ENCODE results near the gene SPDYA.

DNA sequence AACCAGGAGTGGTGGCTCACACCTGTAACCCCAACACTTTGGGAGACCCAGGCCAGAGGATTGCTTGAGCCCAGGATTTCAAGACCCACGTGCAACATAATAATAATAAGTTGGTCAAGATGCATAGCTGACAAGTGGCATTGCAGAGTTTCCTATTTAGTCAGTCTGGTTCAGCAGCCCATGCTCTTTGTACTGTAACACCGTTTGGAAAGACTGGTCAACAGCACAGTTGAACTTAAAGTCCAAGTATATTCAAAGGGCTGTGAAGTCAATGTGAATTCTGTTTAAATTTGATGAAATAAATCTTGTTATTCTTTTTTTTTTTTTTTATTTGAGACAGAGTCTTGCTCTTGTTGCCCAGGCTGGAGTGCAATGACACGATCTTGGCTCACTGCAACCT lies 61.0 kb downstream of the SPDYA start:
- TF ChIP-seq, protein P1, sequence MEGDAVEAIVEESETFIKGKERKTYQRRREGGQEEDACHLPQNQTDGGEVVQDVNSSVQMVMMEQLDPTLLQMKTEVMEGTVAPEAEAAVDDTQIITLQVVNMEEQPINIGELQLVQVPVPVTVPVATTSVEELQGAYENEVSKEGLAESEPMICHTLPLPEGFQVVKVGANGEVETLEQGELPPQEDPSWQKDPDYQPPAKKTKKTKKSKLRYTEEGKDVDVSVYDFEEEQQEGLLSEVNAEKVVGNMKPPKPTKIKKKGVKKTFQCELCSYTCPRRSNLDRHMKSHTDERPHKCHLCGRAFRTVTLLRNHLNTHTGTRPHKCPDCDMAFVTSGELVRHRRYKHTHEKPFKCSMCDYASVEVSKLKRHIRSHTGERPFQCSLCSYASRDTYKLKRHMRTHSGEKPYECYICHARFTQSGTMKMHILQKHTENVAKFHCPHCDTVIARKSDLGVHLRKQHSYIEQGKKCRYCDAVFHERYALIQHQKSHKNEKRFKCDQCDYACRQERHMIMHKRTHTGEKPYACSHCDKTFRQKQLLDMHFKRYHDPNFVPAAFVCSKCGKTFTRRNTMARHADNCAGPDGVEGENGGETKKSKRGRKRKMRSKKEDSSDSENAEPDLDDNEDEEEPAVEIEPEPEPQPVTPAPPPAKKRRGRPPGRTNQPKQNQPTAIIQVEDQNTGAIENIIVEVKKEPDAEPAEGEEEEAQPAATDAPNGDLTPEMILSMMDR (IDR thresholded peaks at IDR 0.05; ENCODE audit: low read length) = no peak
- TF ChIP-seq EZH2 (IDR thresholded peaks at IDR 0.05; ENCODE audit: borderline replicate concordance, low read length) = no peak
